Neural cell (in vitro differentiated cells): ENCODE measurements around the gene NOTCH2. TPM values are rescaled to one million over a fixed set of nuclear protein-coding genes. Genes with fewer than 3 reads are reported as not detected.

Experiments used
- H2AFZ ChIP-seq: fragments of 200-600, 300-800 bp; sonication (generic), shearing (Covaris generic); 2 replicates; pipeline ENCODE4 v1.6.0; 2014; ENCODE audit warnings: low read depth, mild to moderate bottlenecking, antibody characterized with exemption, low read length, moderate library complexity
- H3F3A ChIP-seq: fragments of 200-600 bp; shearing (Covaris generic); 2 replicates; pipeline ENCODE4 v1.6.1; 2016; ENCODE audit warnings: mild to moderate bottlenecking, moderate library complexity, mixed read lengths, antibody characterized with exemption, low read length; ENCODE audit not compliant: insufficient read depth, poor library complexity, severe bottlenecking
- H3K27ac ChIP-seq: fragments of 200-600, 300-800 bp; sonication (generic), shearing (Covaris generic); 2 replicates; pipeline ENCODE4 v1.5.1; 2014; ENCODE audit warnings: mild to moderate bottlenecking, low read length, moderate library complexity
- H3K27me3 ChIP-seq: fragments of 300-800, 200-600 bp; sonication (generic), shearing (Covaris generic); 2 replicates; pipeline ENCODE4 v1.6.0; 2014; ENCODE audit warnings: mild to moderate bottlenecking, low read depth, low read length, moderate library complexity; ENCODE audit not compliant: insufficient read depth
- H3K36me3 ChIP-seq: fragments of 300-800, 200-600 bp; sonication (generic), shearing (Covaris generic); 2 replicates; pipeline ENCODE4 v1.5.1; 2014; ENCODE audit warnings: mild to moderate bottlenecking, antibody characterized with exemption, low read length, moderate library complexity; ENCODE audit not compliant: insufficient read depth
- H3K4me2 ChIP-seq: fragments of 300-800, 200-600 bp; sonication (generic), shearing (Covaris generic); 2 replicates; pipeline ENCODE4 v1.6.0; 2014; ENCODE audit warnings: mild to moderate bottlenecking, low read length
- H3K4me3 ChIP-seq: fragments of 300-800, 200-600 bp; sonication (generic), shearing (Covaris generic); 2 replicates; pipeline ENCODE4 v1.5.1; 2014; ENCODE audit warnings: mild to moderate bottlenecking, low read length, moderate library complexity
- H3K79me2 ChIP-seq: fragments of 200-600 bp; shearing (Covaris generic); replicated peaks from 2 replicates; pipeline ENCODE4 v1.6.0; 2014; ENCODE audit warnings: mild to moderate bottlenecking, low read length, moderate library complexity; ENCODE audit not compliant: insufficient read depth
- H3K9ac ChIP-seq: fragments of 300-800, 200-600 bp; sonication (generic), shearing (Covaris generic); 2 replicates; pipeline ENCODE4 v1.6.1; 2016; ENCODE audit warnings: mild to moderate bottlenecking, low read length, mixed read lengths
- H3K9me2 ChIP-seq: fragments of 200-600 bp; shearing (Covaris generic); 2 replicates; pipeline ENCODE4 v1.6.1; 2016; ENCODE audit warnings: mild to moderate bottlenecking, low read length, mixed read lengths; ENCODE audit not compliant: insufficient read depth
- H3K9me3 ChIP-seq: fragments of 200-600, 300-800 bp; sonication (generic), shearing (Covaris generic); 2 replicates; pipeline ENCODE4 v1.6.1; 2016; ENCODE audit warnings: mild to moderate bottlenecking, mixed run types, low read length, moderate library complexity, mixed read lengths
- H4K20me1 ChIP-seq: fragments of 200-600 bp; shearing (Covaris generic); 2 replicates; pipeline ENCODE4 v1.6.1; 2016; ENCODE audit warnings: mild to moderate bottlenecking, mixed run types; ENCODE audit not compliant: insufficient read depth
- CTCF ChIP-seq: fragments of 450-650 bp; IDR thresholded peaks from 2 replicates; pipeline ENCODE4 v1.5.1; 2014; ENCODE audit warnings: antibody characterized with exemption, mild to moderate bottlenecking, moderate library complexity; ENCODE audit not compliant: poor library complexity, severe bottlenecking
- EP300 ChIP-seq: fragments of 450-650 bp; conservative IDR thresholded peaks from 2 replicates; pipeline ENCODE4 v1.6.1; 2014; ENCODE audit warnings: antibody characterized with exemption, mild to moderate bottlenecking, moderate library complexity; ENCODE audit not compliant: poor library complexity, severe bottlenecking
- POLR2AphosphoS5 ChIP-seq: IDR thresholded peaks from 2 replicates; pipeline ENCODE4 v1.6.1; 2012
- RAD21 ChIP-seq: fragments of 450-650 bp; conservative IDR thresholded peaks from 2 replicates; pipeline ENCODE4 v1.6.1; 2014; ENCODE audit warnings: antibody characterized with exemption, mild to moderate bottlenecking, moderate library complexity
- SMC3 ChIP-seq: fragments of 450-650 bp; conservative IDR thresholded peaks from 2 replicates; pipeline ENCODE4 v1.6.1; 2014; ENCODE audit warnings: antibody characterized with exemption, mild to moderate bottlenecking, moderate library complexity; ENCODE audit not compliant: poor library complexity
- TAF1 ChIP-seq: IDR thresholded peaks from 2 replicates; pipeline ENCODE4 v1.6.1; 2012; ENCODE audit warnings: low read depth
- polyA plus RNA-seq: library from polyadenylated mRNA; depleted of rRNA; stranded (reverse); fragments of >200 nt; gene quantifications from 2 replicates; pipeline ENCODE4 v1.2.3, GENCODE V29; 2014
- TF ChIP-seq, protein P1 (sequence below): IDR thresholded peaks from 2 replicates; pipeline ENCODE4 v1.6.1; 2012; ENCODE audit warnings: borderline replicate concordance

NOTCH2 gene
- polyA plus RNA-seq, 1 donor from 2014 or later: 0.73 TPM

GRCh38 chr1:119882132-119883049 lies 187.1 kb downstream of the NOTCH2 start:
- Histone ChIP-seq H3F3A (no peaks in the 10 kb centered on the region), H2AFZ (no peak overlapping the region), H3K79me2 (no peaks in the 10 kb centered on the region), H3K4me3 (no peak overlapping the region), H3K27ac (no peak overlapping the region), H3K9me2 (no peaks in the 10 kb centered on the region), H3K9ac (no peak overlapping the region), H3K27me3 (no peaks in the 10 kb centered on the region), H3K9me3 (no peaks in the 10 kb centered on the region), H3K4me2 (no peak overlapping the region), H3K36me3 (no peaks in the 10 kb centered on the region), H4K20me1 (no peaks in the 10 kb centered on the region)
- TF ChIP-seq RAD21 (no peak), POLR2AphosphoS5 (no peak)
- TF ChIP-seq, protein P1, sequence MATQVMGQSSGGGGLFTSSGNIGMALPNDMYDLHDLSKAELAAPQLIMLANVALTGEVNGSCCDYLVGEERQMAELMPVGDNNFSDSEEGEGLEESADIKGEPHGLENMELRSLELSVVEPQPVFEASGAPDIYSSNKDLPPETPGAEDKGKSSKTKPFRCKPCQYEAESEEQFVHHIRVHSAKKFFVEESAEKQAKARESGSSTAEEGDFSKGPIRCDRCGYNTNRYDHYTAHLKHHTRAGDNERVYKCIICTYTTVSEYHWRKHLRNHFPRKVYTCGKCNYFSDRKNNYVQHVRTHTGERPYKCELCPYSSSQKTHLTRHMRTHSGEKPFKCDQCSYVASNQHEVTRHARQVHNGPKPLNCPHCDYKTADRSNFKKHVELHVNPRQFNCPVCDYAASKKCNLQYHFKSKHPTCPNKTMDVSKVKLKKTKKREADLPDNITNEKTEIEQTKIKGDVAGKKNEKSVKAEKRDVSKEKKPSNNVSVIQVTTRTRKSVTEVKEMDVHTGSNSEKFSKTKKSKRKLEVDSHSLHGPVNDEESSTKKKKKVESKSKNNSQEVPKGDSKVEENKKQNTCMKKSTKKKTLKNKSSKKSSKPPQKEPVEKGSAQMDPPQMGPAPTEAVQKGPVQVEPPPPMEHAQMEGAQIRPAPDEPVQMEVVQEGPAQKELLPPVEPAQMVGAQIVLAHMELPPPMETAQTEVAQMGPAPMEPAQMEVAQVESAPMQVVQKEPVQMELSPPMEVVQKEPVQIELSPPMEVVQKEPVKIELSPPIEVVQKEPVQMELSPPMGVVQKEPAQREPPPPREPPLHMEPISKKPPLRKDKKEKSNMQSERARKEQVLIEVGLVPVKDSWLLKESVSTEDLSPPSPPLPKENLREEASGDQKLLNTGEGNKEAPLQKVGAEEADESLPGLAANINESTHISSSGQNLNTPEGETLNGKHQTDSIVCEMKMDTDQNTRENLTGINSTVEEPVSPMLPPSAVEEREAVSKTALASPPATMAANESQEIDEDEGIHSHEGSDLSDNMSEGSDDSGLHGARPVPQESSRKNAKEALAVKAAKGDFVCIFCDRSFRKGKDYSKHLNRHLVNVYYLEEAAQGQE: no peak

- no peaks in the 10 kb centered on the region for H3K27me3 ChIP-seq
- no peaks in the 10 kb centered on the region for H3K79me2 ChIP-seq
- no peak overlapping the region for H3K27ac ChIP-seq
- no peak for TF ChIP-seq SMC3
- no peak for TF ChIP-seq EP300
- TF ChIP-seq TAF1: no peak
- no peak for TF ChIP-seq CTCF
- H3K36me3 ChIP-seq: no peaks in the 10 kb centered on the region
- no peak overlapping the region for H2AFZ ChIP-seq
- no peak overlapping the region for H3K9ac ChIP-seq
- no peaks in the 10 kb centered on the region for H3K9me2 ChIP-seq
- no peak overlapping the region for H3K4me2 ChIP-seq
- H3K9me3 ChIP-seq: no peaks in the 10 kb centered on the region
- no peaks in the 10 kb centered on the region for H4K20me1 ChIP-seq
- no peaks in the 10 kb centered on the region for H3F3A ChIP-seq
- no peak overlapping the region for H3K4me3 ChIP-seq
Measured at GRCh38 chr1:119879510-119880434, 189.7 kb downstream of the NOTCH2 start.
